GM23338 (cell line): Measurements from ENCODE around the gene EFR3B. TPM values are rescaled to one million over a fixed set of nuclear protein-coding genes. Genes with fewer than 3 reads are reported as not detected.

Experiments
- ATAC-seq: fragments of 200-7000 bp; cut with Tn5 transposase; 3 replicates; pipeline ENCODE4 v1.9.1; 2020
- DNase-seq: peaks from one replicate; pipeline ENCODE4 v3.0.0-alpha.2; 2015; ENCODE audit warnings: low spot score
- H2AFZ ChIP-seq: fragments of 200-600 bp; sonication (generic); 2 replicates; pipeline ENCODE4 v1.8.0; 2016; ENCODE audit warnings: antibody characterized with exemption, mild to moderate bottlenecking, moderate library complexity
- H3F3A ChIP-seq: fragments of 200-600 bp; sonication (generic); replicated peaks from 2 replicates; pipeline ENCODE4 v1.8.0; 2017; ENCODE audit warnings: antibody characterized with exemption, mixed run types, low read depth
- H3K27ac ChIP-seq: fragments of 200-600 bp; sonication (generic); 2 replicates; pipeline ENCODE4 v1.6.1; 2016; ENCODE audit warnings: low read depth
- H3K27me3 ChIP-seq: fragments of 200-600 bp; sonication (generic); 2 replicates; pipeline ENCODE4 v1.8.0; 2016; ENCODE audit warnings: mild to moderate bottlenecking, mixed run types, moderate library complexity; ENCODE audit not compliant: insufficient read depth
- H3K36me3 ChIP-seq: fragments of 200-600 bp; sonication (generic); 2 replicates; pipeline ENCODE4 v1.8.0; 2016; ENCODE audit warnings: mild to moderate bottlenecking; ENCODE audit not compliant: insufficient read depth
- H3K4me1 ChIP-seq: fragments of 200-600 bp; sonication (generic); 2 replicates; pipeline ENCODE4 v1.8.0; 2016; ENCODE audit warnings: mild to moderate bottlenecking, moderate library complexity; ENCODE audit not compliant: insufficient read depth
- H3K4me2 ChIP-seq: fragments of 200-600 bp; sonication (generic); 2 replicates; pipeline ENCODE4 v1.7.1; 2017; ENCODE audit warnings: mixed run types
- H3K4me3 ChIP-seq: fragments of 200-600 bp; sonication (generic); 2 replicates; pipeline ENCODE4 v1.6.1; 2016; ENCODE audit warnings: mixed run types
- H3K79me2 ChIP-seq: fragments of 200-600 bp; sonication (generic); replicated peaks from 2 replicates; pipeline ENCODE4 v1.8.0; 2017; ENCODE audit warnings: mild to moderate bottlenecking; ENCODE audit not compliant: insufficient read depth
- H3K9me2 ChIP-seq: fragments of 200-600 bp; sonication (generic); 2 replicates; pipeline ENCODE4 v1.8.0; 2017; ENCODE audit not compliant: insufficient read depth
- H4K20me1 ChIP-seq: fragments of 200-600 bp; sonication (generic); replicated peaks from 2 replicates; pipeline ENCODE4 v1.8.0; 2017; ENCODE audit warnings: mild to moderate bottlenecking; ENCODE audit not compliant: insufficient read depth
- H3K27ac Mint-ChIP-seq: 2 replicates; pipeline ENCODE4 v1.8.0; 2020; ENCODE audit warnings: inconsistent platforms, mild to moderate bottlenecking, moderate library complexity, mixed read lengths
- H3K27me3 Mint-ChIP-seq: 3 replicates; pipeline ENCODE4 v1.8.0; 2022; ENCODE audit warnings: low read depth, mild to moderate bottlenecking, moderate library complexity, mixed read lengths, inconsistent platforms; ENCODE audit not compliant: insufficient read depth, poor library complexity
- H3K36me3 Mint-ChIP-seq: 3 replicates; pipeline ENCODE4 v1.8.0; 2021; ENCODE audit warnings: low read depth, mild to moderate bottlenecking, inconsistent platforms, moderate library complexity, mixed read lengths
- H3K4me1 Mint-ChIP-seq: 3 replicates; pipeline ENCODE4 v1.8.0; 2020; ENCODE audit warnings: mild to moderate bottlenecking, inconsistent platforms, mixed read lengths
- H3K4me3 Mint-ChIP-seq: 3 replicates; pipeline ENCODE4 v1.8.0; 2021; ENCODE audit warnings: moderate library complexity, mild to moderate bottlenecking, inconsistent platforms, mixed read lengths
- H3K9me3 Mint-ChIP-seq: 3 replicates; pipeline ENCODE4 v1.8.0; 2020; ENCODE audit warnings: moderate library complexity, mild to moderate bottlenecking, inconsistent platforms, mixed read lengths
- CREB1 ChIP-seq: fragments of 250-450 bp; sonication (Bioruptor Pico); IDR thresholded peaks from 2 replicates; pipeline ENCODE4 v1.5.0; 2020; ENCODE audit warnings: low read depth, mild to moderate bottlenecking, moderate library complexity
- CTCF ChIP-seq, 2 experiments: fragments of 200-600 bp in 1 of 2; sonication (generic) in 1 of 2; conservative IDR thresholded peaks; 2 replicates each; pipeline versions ENCODE4 v1.5.1 to v1.6.1; 2016 to 2017; ENCODE audit warnings: antibody characterized with exemption in 2 of 2, low read depth in 2 of 2, mild to moderate bottlenecking in 2 of 2, moderate library complexity in 1 of 2
- EZH2 ChIP-seq: fragments of 200-600 bp; sonication (generic); IDR thresholded peaks from one replicate; pipeline ENCODE4 v1.8.0; 2017; ENCODE audit warnings: antibody characterized with exemption, mild to moderate bottlenecking, low read depth; ENCODE audit not compliant: unreplicated experiment
- EZH2phosphoT487 ChIP-seq: fragments of 200-600 bp; sonication (generic); IDR thresholded peaks from one replicate; pipeline ENCODE4 v1.8.1; 2018; ENCODE audit warnings: antibody characterized with exemption; ENCODE audit not compliant: unreplicated experiment
- JUNB ChIP-seq: IDR thresholded peaks from one replicate; pipeline ENCODE4 v1.6.1; 2016; ENCODE audit warnings: antibody characterized with exemption; ENCODE audit not compliant: unreplicated experiment
- NANOG ChIP-seq: IDR thresholded peaks from 2 replicates; pipeline ENCODE4 v1.6.1; 2016; ENCODE audit warnings: antibody characterized with exemption, borderline replicate concordance
- POLR2AphosphoS5 ChIP-seq: IDR thresholded peaks from 2 replicates; pipeline ENCODE4 v1.6.1; 2016; ENCODE audit warnings: antibody characterized with exemption, low read depth
- STAT1 ChIP-seq: IDR thresholded peaks from one replicate; pipeline ENCODE4 v1.6.1; 2016; ENCODE audit warnings: antibody characterized with exemption; ENCODE audit not compliant: unreplicated experiment
- ZNF114 ChIP-seq: fragments of 250-450 bp; sonication (Bioruptor Pico); IDR thresholded peaks from 2 replicates; pipeline ENCODE4 v1.5.0; 2020; ENCODE audit warnings: mild to moderate bottlenecking, moderate library complexity
- ZNF331 ChIP-seq: fragments of 250-450 bp; sonication (Bioruptor Pico); IDR thresholded peaks from 2 replicates; pipeline ENCODE4 v1.5.0; 2020; ENCODE audit warnings: low read depth, mild to moderate bottlenecking, moderate library complexity
- ZNF462 ChIP-seq: fragments of 250-450 bp; sonication (Bioruptor Pico); IDR thresholded peaks from 2 replicates; pipeline ENCODE4 v1.5.0; 2020; ENCODE audit warnings: mild to moderate bottlenecking, moderate library complexity
- polyA plus RNA-seq: library from polyadenylated mRNA; unstranded; fragments of >200 nt; fragmentation: Nextera tagmentation; extraction: Ambion mirVana; gene quantifications from 2 replicates; pipeline ENCODE4 v1.2.1, GENCODE V29; 2016
- total RNA-seq: library from RNA; depleted of rRNA; stranded (reverse); fragments of >200 nt; shearing (Covaris generic); gene quantifications from 2 replicates; pipeline ENCODE4 v1.2.3, GENCODE V29; 2014
- TF ChIP-seq, protein P1 (sequence below): IDR thresholded peaks from 2 replicates; pipeline ENCODE4 v1.6.1; 2016; ENCODE audit warnings: antibody characterized with exemption
- TF ChIP-seq, protein P2 (sequence below): IDR thresholded peaks from one replicate; pipeline ENCODE4 v1.6.1; 2018; ENCODE audit warnings: antibody characterized with exemption; ENCODE audit not compliant: unreplicated experiment

Gene EFR3B
- total and polyA plus RNA-seq, 2 experiments from 2014 or later, result 3.3 to 10.7 TPM

- no peak for TF ChIP-seq ZNF114 (CRISPR knock-in tag)
Measured at GRCh38 chr2:25023333-25023732, 18.5 kb upstream of the EFR3B start (continued).

GRCh38 chr2:25025229-25026007 lies 16.5 kb upstream of the EFR3B start:
- Histone ChIP-seq H2AFZ (no peak overlapping the region), H3K4me2 (no peak overlapping the region), H3K79me2 (no peaks in the 10 kb centered on the region), H3K9me2 (no peaks in the 10 kb centered on the region), H3K36me3 (no peaks in the 10 kb centered on the region), H4K20me1 (no peaks in the 10 kb centered on the region), H3K27me3 (no peaks in the 10 kb centered on the region), H3F3A (no peaks in the 10 kb centered on the region), H3K4me3 (no peak overlapping the region), H3K27ac (no peak overlapping the region), H3K4me1 (no peaks in the 10 kb centered on the region)
- no peak for ATAC-seq
- Mint-ChIP-seq H3K4me3 (no peak overlapping the region), H3K27me3 (no peaks in the 10 kb centered on the region), H3K4me1 (no peaks in the 10 kb centered on the region), H3K36me3 (no peaks in the 10 kb centered on the region), H3K9me3 (no peaks in the 10 kb centered on the region), H3K27ac (no peak overlapping the region)
- no peak for DNase-seq
- TF ChIP-seq, protein P1, sequence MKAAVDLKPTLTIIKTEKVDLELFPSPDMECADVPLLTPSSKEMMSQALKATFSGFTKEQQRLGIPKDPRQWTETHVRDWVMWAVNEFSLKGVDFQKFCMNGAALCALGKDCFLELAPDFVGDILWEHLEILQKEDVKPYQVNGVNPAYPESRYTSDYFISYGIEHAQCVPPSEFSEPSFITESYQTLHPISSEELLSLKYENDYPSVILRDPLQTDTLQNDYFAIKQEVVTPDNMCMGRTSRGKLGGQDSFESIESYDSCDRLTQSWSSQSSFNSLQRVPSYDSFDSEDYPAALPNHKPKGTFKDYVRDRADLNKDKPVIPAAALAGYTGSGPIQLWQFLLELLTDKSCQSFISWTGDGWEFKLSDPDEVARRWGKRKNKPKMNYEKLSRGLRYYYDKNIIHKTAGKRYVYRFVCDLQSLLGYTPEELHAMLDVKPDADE, result no peak
- no peak for TF ChIP-seq ZNF462 (CRISPR knock-in tag)
- TF ChIP-seq POLR2AphosphoS5, result no peak
- TF ChIP-seq NANOG, result no peak
- TF ChIP-seq CTCF (conservative IDR thresholded peaks at IDR 0.05; ENCODE audit: low read depth in 2 of 2), result no peak
- TF ChIP-seq, protein P2, sequence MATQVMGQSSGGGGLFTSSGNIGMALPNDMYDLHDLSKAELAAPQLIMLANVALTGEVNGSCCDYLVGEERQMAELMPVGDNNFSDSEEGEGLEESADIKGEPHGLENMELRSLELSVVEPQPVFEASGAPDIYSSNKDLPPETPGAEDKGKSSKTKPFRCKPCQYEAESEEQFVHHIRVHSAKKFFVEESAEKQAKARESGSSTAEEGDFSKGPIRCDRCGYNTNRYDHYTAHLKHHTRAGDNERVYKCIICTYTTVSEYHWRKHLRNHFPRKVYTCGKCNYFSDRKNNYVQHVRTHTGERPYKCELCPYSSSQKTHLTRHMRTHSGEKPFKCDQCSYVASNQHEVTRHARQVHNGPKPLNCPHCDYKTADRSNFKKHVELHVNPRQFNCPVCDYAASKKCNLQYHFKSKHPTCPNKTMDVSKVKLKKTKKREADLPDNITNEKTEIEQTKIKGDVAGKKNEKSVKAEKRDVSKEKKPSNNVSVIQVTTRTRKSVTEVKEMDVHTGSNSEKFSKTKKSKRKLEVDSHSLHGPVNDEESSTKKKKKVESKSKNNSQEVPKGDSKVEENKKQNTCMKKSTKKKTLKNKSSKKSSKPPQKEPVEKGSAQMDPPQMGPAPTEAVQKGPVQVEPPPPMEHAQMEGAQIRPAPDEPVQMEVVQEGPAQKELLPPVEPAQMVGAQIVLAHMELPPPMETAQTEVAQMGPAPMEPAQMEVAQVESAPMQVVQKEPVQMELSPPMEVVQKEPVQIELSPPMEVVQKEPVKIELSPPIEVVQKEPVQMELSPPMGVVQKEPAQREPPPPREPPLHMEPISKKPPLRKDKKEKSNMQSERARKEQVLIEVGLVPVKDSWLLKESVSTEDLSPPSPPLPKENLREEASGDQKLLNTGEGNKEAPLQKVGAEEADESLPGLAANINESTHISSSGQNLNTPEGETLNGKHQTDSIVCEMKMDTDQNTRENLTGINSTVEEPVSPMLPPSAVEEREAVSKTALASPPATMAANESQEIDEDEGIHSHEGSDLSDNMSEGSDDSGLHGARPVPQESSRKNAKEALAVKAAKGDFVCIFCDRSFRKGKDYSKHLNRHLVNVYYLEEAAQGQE, result no peak
- no peak for TF ChIP-seq EZH2phosphoT487
- TF ChIP-seq CREB1 (CRISPR knock-in tag), result no peak
- TF ChIP-seq STAT1, result no peak
- TF ChIP-seq JUNB, result no peak
- no peak for TF ChIP-seq EZH2
- TF ChIP-seq ZNF331 (CRISPR knock-in tag), result no peak
